K562 (cell line): ENCODE measurements around the gene CMTR2. TPM values are rescaled to one million over a fixed set of nuclear protein-coding genes. Genes with fewer than 3 reads are reported as not detected.

Source experiments
- ATAC-seq: fragments of 200-7000 bp; cut with Tn5 transposase; 3 replicates; pipeline ENCODE4 v1.9.1; 2020; ENCODE audit warnings: moderate library complexity
- BruUV-seq: library from RNA; stranded (reverse); fragments of 400-500 nt; replicated peaks from 2 replicates; lab custom pipeline; 2021; lab: Mats Ljungman, UMichigan
- CTCF ChIA-PET: fragments of 300-600 bp; formaldehyde crosslinking; extraction: SDS; loops from one replicate; lab custom pipeline; 2021; ENCODE audit warnings: low intra/inter-chr PET ratio; lab: Yijun Ruan, JAX
- POLR2A ChIA-PET: fragments of 300-600, 350-650 bp; sonication (Branson Sonifier 250); formaldehyde crosslinking; extraction: SDS; loops from one replicate; lab custom pipeline; 2021; ENCODE audit warnings: antibody characterized with exemption, inconsistent platforms; lab: Yijun Ruan, JAX
- DNase-seq, 4 experiments: peaks; one replicate each; pipeline versions ENCODE4 v3.0.0 to v3.0.0-alpha.2; 2011 to 2018; ENCODE audit warnings: low spot score in 3 of 4, mixed read lengths in 3 of 4; ENCODE audit errors: extremely low read depth in 1 of 4
- FAIRE-seq: peaks from 2 replicates; lab custom pipeline; 2011; peaks lifted over from hg19 to GRCh38; lab: Jason Lieb, UNC
- H2AFZ ChIP-seq: 2 replicates; pipeline ENCODE4 v1.6.0; 2011; ENCODE audit warnings: low read depth, low read length, control low read depth, inconsistent platforms
- H3K27ac ChIP-seq: fragments of 200-600 bp; 3 replicates; pipeline ENCODE4 v1.8.0; 2011; ENCODE audit warnings: low read depth, mild to moderate bottlenecking, control low read depth, inconsistent platforms, low read length, moderate library complexity, mixed read lengths; ENCODE audit errors: extremely low read depth
- H3K27me3 ChIP-seq, 2 experiments: fragments of 300-600 bp in 1 of 2; 2 replicates in 1 of 2; 3 replicates in 1 of 2; pipeline versions ENCODE4 v1.6.0 to v1.8.0; 2011; ENCODE audit warnings: inconsistent platforms in 2 of 2, low read length in 2 of 2, mild to moderate bottlenecking in 1 of 2, mixed read lengths in 1 of 2, moderate library complexity in 1 of 2; ENCODE audit not compliant: control insufficient read depth in 2 of 2, insufficient read depth in 2 of 2
- H3K36me3 ChIP-seq: fragments of 300-600 bp; 3 replicates; pipeline ENCODE4 v1.8.0; 2011; ENCODE audit warnings: mild to moderate bottlenecking, low read length, inconsistent platforms; ENCODE audit not compliant: control insufficient read depth, insufficient read depth
- H3K4me1 ChIP-seq, 2 experiments: fragments of 200-600 bp in 1 of 2; replicated peaks in 1 of 2; 2 replicates in 1 of 2; 3 replicates in 1 of 2; pipeline versions ENCODE4 v1.5.1 to v1.8.0; 2011; ENCODE audit warnings: inconsistent platforms in 2 of 2, low read length in 2 of 2, mild to moderate bottlenecking in 1 of 2, mixed read lengths in 1 of 2, moderate library complexity in 1 of 2; ENCODE audit not compliant: control insufficient read depth in 2 of 2, insufficient read depth in 2 of 2
- H3K4me2 ChIP-seq: 2 replicates; pipeline ENCODE4 v1.6.1; 2011; ENCODE audit warnings: low read length, control low read depth, inconsistent platforms, mixed read lengths; ENCODE audit not compliant: insufficient read depth
- H3K4me3 ChIP-seq: fragments of 200-600 bp; sonication (generic), shearing (Covaris generic); 2 replicates; pipeline ENCODE4 v1.5.1; 2016; ENCODE audit warnings: control low read depth, inconsistent platforms
- H3K79me2 ChIP-seq: fragments of 200-600 bp; 3 replicates; pipeline ENCODE4 v1.8.0; 2011; ENCODE audit warnings: low read length, inconsistent platforms; ENCODE audit not compliant: control insufficient read depth, insufficient read depth
- H3K9ac ChIP-seq, 2 experiments: 2 replicates each; pipeline versions ENCODE4 v1.6.0 to v1.6.1; 2011; ENCODE audit warnings: low read depth in 2 of 2, low read length in 2 of 2, control low read depth in 1 of 2, inconsistent platforms in 1 of 2, mild to moderate bottlenecking in 1 of 2, mixed read lengths in 1 of 2; ENCODE audit not compliant: insufficient read depth in 1 of 2
- H3K9me1 ChIP-seq: one replicate; pipeline ENCODE4 v1.6.0; 2011; ENCODE audit warnings: inconsistent platforms, mild to moderate bottlenecking, low read length, moderate library complexity; ENCODE audit not compliant: control insufficient read depth, insufficient read depth
- H3K9me3 ChIP-seq: replicated peaks from 2 replicates; pipeline ENCODE4 v1.5.1; 2011; ENCODE audit warnings: low read depth, low read length, inconsistent platforms; ENCODE audit not compliant: control insufficient read depth, insufficient read depth
- H4K20me1 ChIP-seq: replicated peaks from 2 replicates; pipeline ENCODE4 v1.6.1; 2011; ENCODE audit warnings: low read length, inconsistent platforms, mixed read lengths; ENCODE audit not compliant: control insufficient read depth, insufficient read depth
- ATF1 ChIP-seq, 2 experiments: fragments of 450-650 bp in 1 of 2; IDR thresholded peaks; 2 replicates each; pipeline ENCODE4 v1.6.1; 2016; ENCODE audit warnings: missing compliant biosample characterization in 1 of 2, missing genetic modification characterization in 1 of 2
- CEBPG ChIP-seq, 3 experiments: fragments of 200-800 bp in 1 of 3; sonication (Bioruptor generic) in 1 of 3; sonication (generic) in 1 of 3; formaldehyde crosslinking in 1 of 3; IDR thresholded peaks in 2 of 3; conservative IDR thresholded peaks in 1 of 3; 2 replicates each; pipeline versions ENCODE4 v1.6.1 to v1.8.0; 2016 to 2022; ENCODE audit warnings: missing compliant biosample characterization in 2 of 3, missing genetic modification characterization in 2 of 3, mild to moderate bottlenecking in 1 of 3, missing genetic modification reagents in 1 of 3
- ELF4 ChIP-seq: fragments of 450-650 bp; formaldehyde crosslinking; IDR thresholded peaks from 2 replicates; pipeline ENCODE4 v1.4.0; 2022; ENCODE audit warnings: missing genetic modification characterization
- EP300 ChIP-seq: IDR thresholded peaks from 2 replicates; pipeline ENCODE4 v1.6.1; 2012; ENCODE audit warnings: low read length, improper control_type of control experiment
- HMGXB4 ChIP-seq: sonication (generic); formaldehyde crosslinking; IDR thresholded peaks from 2 replicates; pipeline ENCODE4 v1.8.1; 2023; ENCODE audit warnings: mild to moderate bottlenecking, missing genetic modification reagents
- SRF ChIP-seq, 2 experiments: fragments of 250-450, 450-650 bp in 1 of 2; sonication (Bioruptor Pico) in 1 of 2; sonication (generic) in 1 of 2; formaldehyde crosslinking; IDR thresholded peaks; 2 replicates each; pipeline versions ENCODE4 v1.5.0 to v1.5.1; 2020 to 2022; ENCODE audit warnings: mild to moderate bottlenecking in 1 of 2, missing genetic modification reagents in 1 of 2
- TAF1 ChIP-seq: IDR thresholded peaks from 2 replicates; pipeline ENCODE4 v1.6.1; 2011; ENCODE audit warnings: mild to moderate bottlenecking, low read length, moderate library complexity; ENCODE audit not compliant: insufficient read depth, control insufficient read depth, severe bottlenecking; ENCODE audit errors: extremely low read depth
- ZNF655 ChIP-seq: fragments of 250-450 bp; sonication (Bioruptor Pico); IDR thresholded peaks from 2 replicates; pipeline ENCODE4 v1.5.0; 2021
- WGBS: fragments of 100-300 bp; shearing (Covaris generic); methylation state at CpG from one replicate; pipeline ENCODE4 v1.1.6; 2016; ENCODE audit warnings: low coverage, mixed read lengths; ENCODE audit not compliant: insufficient coverage; ENCODE audit errors: missing lambda C conversion rate; 5-methylcytosine and 5-hydroxymethylcytosine counted together
- in situ Hi-C: fragments of 300-500 bp; cut with MboI; formaldehyde crosslinking; loops from 4 replicates; pipeline ENCODE4 v1.15.0; 2018; ENCODE audit warnings: inconsistent platforms, mixed read lengths
- intact Hi-C: fragments of 100-400 bp; cut with micrococcal nuclease; formaldehyde crosslinking; loops from 2 replicates; pipeline ENCODE4 v1.14.2; 2022
- polyA plus RNA-seq, 8 experiments: library from polyadenylated mRNA; depleted of rRNA in 4 of 8; stranded (reverse) in 5 of 8; unstranded in 3 of 8; fragments of >200 nt; fragmentation: Nextera tagmentation in 2 of 8; fragmentation: Illumina TruSeq in 1 of 8; extraction: Ambion mirVana in 2 of 8; extraction: Trizol in 1 of 8; gene quantifications; 2 replicates each; pipeline versions ENCODE4 v1.2.1 to v1.2.3, GENCODE V29; 2011 to 2014; ENCODE audit warnings: inconsistent platforms in 1 of 8, missing spikeins in 1 of 8
- total RNA-seq, 7 experiments: library from RNA; depleted of rRNA in 6 of 7; stranded (reverse); fragments of >200 nt in 6 of 7; fragmentation: Illumina TruSeq in 2 of 7; extraction: Trizol in 2 of 7; gene quantifications; 2 replicates each; pipeline versions ENCODE4 v1.2.1 to v1.2.3, GENCODE V29; 2011 to 2021; ENCODE audit warnings: low replicate concordance in 1 of 7
- TF ChIP-seq, protein P1 (sequence below): sonication (generic); formaldehyde crosslinking; IDR thresholded peaks from 2 replicates; pipeline ENCODE4 v1.8.1; 2022; ENCODE audit warnings: missing genetic modification reagents

The CMTR2 gene
- total and polyA plus RNA-seq, 9 of the 15 experiments (the other 6 are each of a cell fraction or from before 2014, with no cell fraction given) = 4.6 to 24.8 (median 12.7) TPM

DNA sequence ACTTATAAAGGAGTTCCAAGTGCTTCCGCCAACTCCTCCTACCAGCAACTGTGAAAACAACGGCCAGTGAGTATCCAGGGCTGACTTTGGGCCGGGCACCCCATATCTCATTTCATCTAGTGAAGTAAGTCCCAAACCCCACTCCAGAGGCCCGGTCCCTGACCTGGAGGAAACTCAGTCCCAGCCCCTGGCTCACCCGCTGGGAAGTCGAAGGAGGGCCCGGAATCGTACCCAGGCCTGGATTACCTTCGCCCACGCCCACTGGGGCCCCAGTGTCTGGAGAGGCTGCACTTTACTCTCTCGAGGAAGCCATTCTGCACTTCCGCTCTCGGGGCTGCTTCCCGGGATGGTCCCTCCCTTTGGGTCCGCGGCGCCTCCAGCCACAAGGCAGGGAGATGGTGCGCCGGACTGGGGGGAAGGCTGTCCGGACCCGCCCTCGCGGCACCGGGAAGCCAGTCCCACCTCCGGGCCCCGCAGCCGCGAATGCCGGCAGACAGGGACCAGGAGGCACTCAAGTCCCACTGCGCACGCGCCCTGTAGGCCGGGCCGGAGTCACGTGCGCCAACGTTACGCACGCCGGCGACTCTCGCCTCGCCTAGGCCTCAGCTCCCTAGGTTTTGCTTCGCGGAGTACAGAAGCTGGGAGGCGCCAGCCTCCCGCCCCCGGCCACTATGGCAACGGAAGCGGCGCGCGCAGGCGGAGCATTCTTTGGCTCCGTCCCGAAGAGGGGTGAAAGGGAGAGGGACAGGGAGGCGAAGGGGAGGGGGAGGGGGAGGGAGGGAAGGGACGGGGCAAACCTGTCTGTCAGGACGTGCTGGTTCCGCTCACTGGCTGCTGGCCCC, at the start of gene CMTR2 (continued):
- TF ChIP-seq ELF4 (CRISPR knock-in tag) (0 out of 2 replicates have a peak, but pooled peaks have one; percentile 9), HMGXB4 (CRISPR knock-in tag) (no peak; the same call in 1 of the 2 replicates), ZNF655 (CRISPR knock-in tag) (no peak), ATF1 (CRISPR knock-in tag; IDR thresholded peaks at IDR 0.05) (no peak; the same call in 1 of the 2 replicates), ATF1 (tag; IDR thresholded peaks at IDR 0.05) (peak; percentile 56; the same call in 1 of the 2 replicates)

DNA sequence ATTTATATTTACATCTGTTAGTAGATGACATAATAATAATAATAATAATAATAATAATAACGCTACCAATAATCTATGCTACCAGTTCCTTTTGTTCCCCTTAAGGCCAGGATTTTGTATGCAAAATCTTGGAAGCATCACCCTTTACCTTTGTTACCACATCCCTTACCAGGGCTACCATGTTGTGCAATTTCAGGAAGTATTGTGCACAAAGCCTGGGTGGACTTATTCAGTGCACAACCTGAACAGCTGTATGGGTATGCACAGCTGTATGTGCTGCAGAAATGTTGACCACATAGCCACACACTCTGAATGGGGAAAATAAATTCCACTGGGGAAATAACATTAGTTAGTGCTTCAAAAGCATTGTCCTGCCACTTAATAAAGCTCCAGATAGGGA, 49.4 kb upstream of the CMTR2 start:
- Histone ChIP-seq H3K4me3 (no peak overlapping the region), H3K79me2 (no peaks in the 10 kb centered on the region), H3K9ac (no peak overlapping the region), H3K27me3 (peaks cover 0 to 13% of the 10 kb centered on the region in 2 experiments; a peak in 2 of 5 replicates), H2AFZ (no peak overlapping the region), H3K9me3 (no peaks in the 10 kb centered on the region), H3K27ac (no peak overlapping the region), H3K4me1 (0 out of 5 replicates have a peak, but pooled peaks cover 0 to 4% of the 10 kb centered on the region in 2 experiments), H3K9me1 (no peaks in the 10 kb centered on the region), H4K20me1 (no peaks in the 10 kb centered on the region), H3K36me3 (no peaks in the 10 kb centered on the region), H3K4me2 (no peak overlapping the region)
- DNase-seq (no peak), FAIRE-seq (no peak), ATAC-seq (no peak)
- intact Hi-C loops (no loop called here), in situ Hi-C loops (no loop called here)
- ChIA-PET POLR2A (no interaction called here), CTCF (no interaction called here)
- BruUV-seq = no TSS peak
- TF ChIP-seq TAF1 = no peak
- TF ChIP-seq SRF (CRISPR knock-in tag; IDR thresholded peaks at IDR 0.05) = no peak
- no peak for TF ChIP-seq EP300
- TF ChIP-seq CEBPG (CRISPR knock-in tag; IDR thresholded peaks at IDR 0.05) = no peak
- 0 out of 4 replicates have a peak, but pooled peaks of 1 of the 2 experiments have one; percentile 13 for TF ChIP-seq CEBPG (tag; conservative IDR thresholded peaks at IDR 0.05 in 1 of 2, IDR thresholded peaks at IDR 0.05 in 1 of 2)
- TF ChIP-seq, protein P1, sequence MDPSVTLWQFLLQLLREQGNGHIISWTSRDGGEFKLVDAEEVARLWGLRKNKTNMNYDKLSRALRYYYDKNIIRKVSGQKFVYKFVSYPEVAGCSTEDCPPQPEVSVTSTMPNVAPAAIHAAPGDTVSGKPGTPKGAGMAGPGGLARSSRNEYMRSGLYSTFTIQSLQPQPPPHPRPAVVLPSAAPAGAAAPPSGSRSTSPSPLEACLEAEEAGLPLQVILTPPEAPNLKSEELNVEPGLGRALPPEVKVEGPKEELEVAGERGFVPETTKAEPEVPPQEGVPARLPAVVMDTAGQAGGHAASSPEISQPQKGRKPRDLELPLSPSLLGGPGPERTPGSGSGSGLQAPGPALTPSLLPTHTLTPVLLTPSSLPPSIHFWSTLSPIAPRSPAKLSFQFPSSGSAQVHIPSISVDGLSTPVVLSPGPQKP (CRISPR knock-in tag) = no peak
- 7% methylated on average over 1 of the region's 1 CpG for WGBS
